Breast epithelium (tissue), 3 donors: ENCODE measurements around the gene IL22RA2.

Experiments
- CTCF ChIP-seq, 3 donors: fragments of 450-650 bp; IDR thresholded peaks; one replicate each; pipeline ENCODE4 v1.5.1; 2016 to 2017; ENCODE audit warnings: antibody characterized with exemption in 3 of 3, mild to moderate bottlenecking in 3 of 3, moderate library complexity in 3 of 3
- POLR2A ChIP-seq: fragments of 450-650 bp; IDR thresholded peaks from one replicate; pipeline ENCODE4 v1.6.1; 2016; ENCODE audit warnings: antibody characterized with exemption, mild to moderate bottlenecking, moderate library complexity
- POLR2AphosphoS5 ChIP-seq, 3 donors: sonication (generic); formaldehyde crosslinking; IDR thresholded peaks; one replicate each; pipeline ENCODE4 v1.6.1; 2017; ENCODE audit warnings: antibody characterized with exemption in 3 of 3

- TF ChIP-seq CTCF (IDR thresholded peaks at IDR 0.05) (no peak), POLR2A (no peak), POLR2AphosphoS5 (IDR thresholded peaks at IDR 0.05) (no peak)
Measured at GRCh38 chr6:137216875-137217553, 43.6 kb upstream of the IL22RA2 start.
